Thymus (tissue), 11 donors: ENCODE data around the gene KCNJ5. TPM values are rescaled to one million over a fixed set of nuclear protein-coding genes. Genes with fewer than 3 reads are reported as not detected.

Experiments used
- DNase-seq, 9 donors: peaks; one replicate each; pipeline ENCODE4 v3.0.0-alpha.2; 2013; ENCODE audit warnings: low spot score in 9 of 9, low read depth in 6 of 9, missing footprints in 1 of 9
- H3K27ac ChIP-seq, 2 donors: one replicate each; pipeline ENCODE4 v1.5.1; 2013; ENCODE audit warnings: control low read depth in 1 of 2, low read depth in 1 of 2, low read length in 1 of 2, mild to moderate bottlenecking in 1 of 2, moderate library complexity in 1 of 2
- H3K27me3 ChIP-seq, 2 donors: one replicate each; pipeline ENCODE4 v1.5.1; 2013; ENCODE audit warnings: low read length in 1 of 2; ENCODE audit not compliant: control insufficient read depth in 2 of 2, insufficient read depth in 1 of 2
- H3K36me3 ChIP-seq, 2 donors: one replicate each; pipeline ENCODE4 v1.5.1; 2013; ENCODE audit warnings: low read length in 1 of 2, mild to moderate bottlenecking in 1 of 2, moderate library complexity in 1 of 2; ENCODE audit not compliant: control insufficient read depth in 2 of 2, insufficient read depth in 2 of 2
- H3K4me1 ChIP-seq, 2 donors: one replicate each; pipeline ENCODE4 v1.5.1; 2013; ENCODE audit warnings: low read length in 2 of 2; ENCODE audit not compliant: control insufficient read depth in 2 of 2, insufficient read depth in 2 of 2
- H3K4me3 ChIP-seq, 2 donors: one replicate each; pipeline ENCODE4 v1.5.1; 2013; ENCODE audit warnings: low read length in 2 of 2, control low read depth in 1 of 2, mild to moderate bottlenecking in 1 of 2
- H3K9me3 ChIP-seq, 2 donors: one replicate each; pipeline ENCODE4 v1.5.1; 2013; ENCODE audit warnings: low read length in 1 of 2, mild to moderate bottlenecking in 1 of 2; ENCODE audit not compliant: control insufficient read depth in 2 of 2, insufficient read depth in 1 of 2
- WGBS: extraction: QIAGEN DNeasy Blood & Tissue Kit; methylation state at CpG from one replicate; pipeline ENCODE4 v1.1.7; 2013; 5-methylcytosine and 5-hydroxymethylcytosine counted together
- polyA plus RNA-seq: library from polyadenylated mRNA; stranded (reverse); fragments of 200-250 nt; gene quantifications from one replicate; pipeline ENCODE4 v1.2.3, GENCODE V29; 2013
- total RNA-seq: library from RNA; stranded (reverse); fragments of 120-200 nt; gene quantifications from one replicate; pipeline ENCODE4 v1.2.4, GENCODE V29; 2013
- donor health status: healthy.

Gene KCNJ5
- total and polyA plus RNA-seq, 2 donors, result 0.55 to 7.2 TPM

DNA sequence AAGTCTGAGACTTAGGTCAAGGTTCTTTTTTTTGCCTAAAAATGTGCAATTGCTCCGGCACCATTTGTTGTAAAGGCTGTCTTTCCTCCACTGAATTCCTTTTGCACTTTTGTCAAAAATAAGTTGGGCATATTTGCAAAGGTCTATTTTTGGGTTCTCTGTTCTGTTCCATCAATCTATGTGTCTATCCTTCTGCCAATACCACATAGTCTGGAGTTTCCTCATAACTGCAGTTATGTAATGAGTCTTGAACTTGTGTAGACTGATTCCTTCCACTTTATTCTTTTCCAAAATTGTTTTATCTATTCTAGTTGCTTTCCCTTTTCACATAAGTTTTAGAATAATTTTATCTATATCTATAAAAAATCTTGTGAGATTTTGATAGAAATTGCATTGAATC, 6.7 kb downstream of the KCNJ5 start:
- no peaks in the 10 kb centered on the region for H3K36me3 ChIP-seq
- no peaks in the 10 kb centered on the region for H3K4me1 ChIP-seq
- WGBS, result 96% methylated on average over 1 of the region's 1 CpG
- H3K9me3 ChIP-seq, result no peaks in the 10 kb centered on the region
- H3K4me3 ChIP-seq, result no peak overlapping the region
- H3K27me3 ChIP-seq, result peaks cover 1 to 69% of the 10 kb centered on the region in 2 donors
- no peak for DNase-seq
- no peak overlapping the region for H3K27ac ChIP-seq

DNA sequence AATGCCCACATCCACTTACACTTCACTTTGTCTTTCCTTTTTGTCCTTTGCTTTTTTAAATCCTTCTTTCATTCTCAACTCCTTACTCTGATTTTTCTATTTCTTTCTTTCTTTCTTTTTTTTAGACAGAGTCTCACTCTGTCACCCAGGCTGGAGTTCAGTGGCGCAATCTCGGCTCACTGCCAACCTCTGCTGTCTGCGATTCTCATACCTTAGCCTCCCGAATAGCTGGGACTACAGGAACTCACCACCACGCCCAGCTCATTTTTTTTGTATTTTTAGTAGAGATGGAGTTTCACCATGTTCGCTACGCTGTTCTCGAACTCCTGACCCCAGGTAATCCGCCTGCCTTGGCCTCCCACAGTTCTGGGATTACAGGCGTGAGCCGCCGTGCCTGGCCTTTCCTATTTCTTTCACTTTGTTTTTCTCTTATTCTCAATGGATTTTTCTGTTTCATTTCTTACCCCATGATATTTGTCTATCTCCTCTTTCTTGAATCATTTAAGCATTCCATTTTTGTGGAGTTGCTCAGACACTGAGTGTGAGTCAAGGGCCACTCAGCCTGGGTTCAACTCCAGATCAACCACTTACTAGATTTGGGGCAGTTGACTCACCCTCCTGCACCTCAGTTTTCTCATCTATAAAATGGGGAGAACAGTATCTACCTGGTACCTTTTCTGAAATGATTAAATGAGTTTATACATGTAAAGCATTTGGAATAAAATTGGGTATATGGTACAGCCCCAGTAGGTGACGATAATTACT, 7.6 kb downstream of the KCNJ5 start:
- WGBS, result 95% methylated on average over 13 of the region's 13 CpGs
- no peak for DNase-seq

GRCh38 chr11:128900468-128900867, 9.3 kb downstream of the KCNJ5 start:
- H3K36me3 ChIP-seq, result no peaks in the 10 kb centered on the region
- H3K4me3 ChIP-seq, result no peak overlapping the region
- H3K9me3 ChIP-seq, result no peaks in the 10 kb centered on the region
- peaks cover 5 to 70% of the 10 kb centered on the region in 2 donors for H3K27me3 ChIP-seq
- H3K27ac ChIP-seq, result no peak overlapping the region
- WGBS, result 90% methylated on average over 4 of the region's 4 CpGs
- H3K4me1 ChIP-seq, result peaks cover 4 to 11% of the 10 kb centered on the region in 2 donors
- no peak for DNase-seq

More for the DNA sequence above, 7.6 kb downstream of the KCNJ5 start:
- no peak overlapping the region for H3K27ac ChIP-seq
- peaks cover 0 to 4% of the 10 kb centered on the region in 2 donors for H3K4me1 ChIP-seq
- H3K4me3 ChIP-seq, result no peak overlapping the region
- H3K27me3 ChIP-seq, result peaks cover 0 to 69% of the 10 kb centered on the region in 2 donors
- no peaks in the 10 kb centered on the region for H3K9me3 ChIP-seq
- H3K36me3 ChIP-seq, result no peaks in the 10 kb centered on the region

- Histone ChIP-seq H3K4me3 (no peak overlapping the region), H3K4me1 (peaks cover 4 to 18% of the 10 kb centered on the region in 2 donors), H3K27ac (no peak overlapping the region), H3K27me3 (peaks cover 6 to 78% of the 10 kb centered on the region in 2 donors), H3K36me3 (no peaks in the 10 kb centered on the region), H3K9me3 (peaks cover 1 to 5% of the 10 kb centered on the region in 2 donors)
- WGBS, result 95% methylated on average over 29 of the region's 29 CpGs
- DNase-seq, result no peak
These were observed 10.7 kb downstream of the KCNJ5 start for GRCh38 chr11:128901653-128902514.

- peaks cover 1 to 5% of the 10 kb centered on the region in 2 donors for H3K9me3 ChIP-seq
- H3K4me1 ChIP-seq, result peaks cover 4 to 18% of the 10 kb centered on the region in 2 donors
- H3K4me3 ChIP-seq, result no peak overlapping the region
- no peaks in the 10 kb centered on the region for H3K36me3 ChIP-seq
- WGBS, result 96% methylated on average over 10 of the region's 10 CpGs
- no peak overlapping the region for H3K27ac ChIP-seq
- DNase-seq, result no peak
- peaks cover 8 to 85% of the 10 kb centered on the region in 2 donors for H3K27me3 ChIP-seq
These were observed 11.4 kb downstream of the KCNJ5 start for GRCh38 chr11:128902515-128903066.

DNA sequence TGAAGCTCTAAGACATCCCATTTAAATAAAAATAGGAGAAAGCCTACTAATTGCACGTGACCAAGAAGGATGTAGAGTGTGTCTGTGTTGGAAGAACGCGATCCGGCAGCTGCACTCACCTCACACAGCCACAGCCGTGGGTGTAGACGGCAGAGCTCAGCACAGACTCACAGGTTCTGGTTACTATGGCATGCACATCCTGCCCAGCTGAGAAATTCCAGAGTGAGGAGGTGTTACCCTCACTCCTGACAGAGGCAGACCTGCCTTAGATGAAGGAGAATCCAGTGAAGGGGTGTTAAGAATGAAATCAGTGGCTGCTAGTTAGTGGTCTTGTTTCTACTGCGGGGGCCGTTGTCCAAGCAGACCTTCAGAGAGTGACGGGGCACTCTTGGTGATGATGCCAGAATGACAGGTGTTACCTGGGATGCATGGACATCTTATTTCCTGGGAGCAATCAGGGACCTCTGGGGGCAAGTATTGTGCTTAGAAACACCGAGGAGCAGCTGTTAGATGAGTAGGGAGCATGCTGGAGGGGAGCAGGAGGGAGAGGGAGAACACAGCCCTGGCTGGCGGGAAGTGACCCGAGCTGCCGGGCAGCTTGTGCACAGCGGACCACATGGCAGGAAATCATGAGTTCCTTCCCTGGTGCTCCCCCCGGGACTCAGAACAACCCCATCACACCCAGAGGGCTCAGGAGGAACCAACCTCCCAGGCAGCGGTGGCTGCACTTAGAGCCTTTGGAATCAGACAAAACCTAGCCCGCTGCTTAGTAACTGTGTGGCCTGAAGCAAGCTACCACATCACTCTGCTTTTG, 12.3 kb downstream of the KCNJ5 start:
- Histone ChIP-seq H3K9me3 (peaks cover 1 to 5% of the 10 kb centered on the region in 2 donors), H3K4me1 (peaks cover 4 to 21% of the 10 kb centered on the region in 2 donors), H3K27ac (no peak overlapping the region), H3K36me3 (no peaks in the 10 kb centered on the region), H3K4me3 (no peak overlapping the region), H3K27me3 (peaks cover 8 to 90% of the 10 kb centered on the region in 2 donors)
- no peak for DNase-seq
- 55% methylated on average over 17 of the region's 17 CpGs for WGBS

- Histone ChIP-seq H3K4me3 (no peak overlapping the region), H3K27me3 (peaks cover 8 to 93% of the 10 kb centered on the region in 2 donors), H3K4me1 (peaks cover 4 to 29% of the 10 kb centered on the region in 2 donors), H3K36me3 (no peaks in the 10 kb centered on the region), H3K9me3 (peaks cover 1 to 5% of the 10 kb centered on the region in 2 donors), H3K27ac (no peak overlapping the region)
- DNase-seq, result no peak
- 85% methylated on average over 14 of the region's 14 CpGs for WGBS
These were observed 13.1 kb downstream of the KCNJ5 start for GRCh38 chr11:128904303-128904655.

GRCh38 chr11:128904656-128905344, 13.6 kb downstream of the KCNJ5 start:
- peak overlapping the region in 1 of 2 donors; percentile 77 for H3K27ac ChIP-seq
- H3K36me3 ChIP-seq, result no peaks in the 10 kb centered on the region
- peak in 2 of 9 donors; percentile 11 to 15 for DNase-seq
- H3K4me3 ChIP-seq, result peak overlapping the region; percentile 45 to 63
- H3K9me3 ChIP-seq, result peaks cover 1 to 5% of the 10 kb centered on the region in 2 donors
- peaks cover 8 to 96% of the 10 kb centered on the region in 2 donors for H3K27me3 ChIP-seq
- WGBS, result 5% methylated on average over 25 of the region's 25 CpGs
- H3K4me1 ChIP-seq, result peaks cover 4 to 30% of the 10 kb centered on the region in 2 donors
